ENCODE results near the gene ABCC3. TPM values are rescaled to one million over a fixed set of nuclear protein-coding genes. Genes with fewer than 3 reads are reported as not detected.

Gene ABCC3
- total RNA-seq, 4 donors from 2014 or later, result 2.0 to 18.7 (median 5.1) TPM

GRCh38 chr17:50675190-50675589, 40.5 kb downstream of the ABCC3 start:
- Histone ChIP-seq H3K36me3 (no peaks in the 10 kb centered on the region), H3K4me1 (no peaks in the 10 kb centered on the region), H3K4me3 (no peak overlapping the region), H3K27ac (no peak overlapping the region), H3K27me3 (no peaks in the 10 kb centered on the region), H3K9me3 (no peaks in the 10 kb centered on the region)
- WGBS, 2 donors (ENCODE audit: low coverage in 1 of 2), result 67 to 76% methylated on average over 1 to 2 of the region's 3 CpGs
- TF ChIP-seq EP300 (IDR thresholded peaks at IDR 0.05) (no peak), POLR2A (IDR thresholded peaks at IDR 0.05) (no peak), POLR2AphosphoS5 (IDR thresholded peaks at IDR 0.05) (no peak), CTCF (IDR thresholded peaks at IDR 0.05) (no peak)
- ATAC-seq, result no peak

- ATAC-seq, result no peak
- Histone ChIP-seq H3K27me3 (no peaks in the 10 kb centered on the region), H3K9me3 (no peaks in the 10 kb centered on the region), H3K36me3 (no peaks in the 10 kb centered on the region), H3K27ac (no peak overlapping the region), H3K4me3 (no peak overlapping the region), H3K4me1 (peaks cover 0 to 1% (median 0%) of the 10 kb centered on the region in 3 donors)
- no peak for TF ChIP-seq CTCF (IDR thresholded peaks at IDR 0.05)
- TF ChIP-seq POLR2AphosphoS5 (IDR thresholded peaks at IDR 0.05), result no peak
- no peak for TF ChIP-seq POLR2A (IDR thresholded peaks at IDR 0.05)
- no peak for TF ChIP-seq EP300 (IDR thresholded peaks at IDR 0.05)
- 100% methylated on average over 1 of the region's 7 CpGs for WGBS, 2 donors (ENCODE audit: low coverage in 1 of 2)
These were observed 40.9 kb downstream of the ABCC3 start for GRCh38 chr17:50675627-50676026.

GRCh38 chr17:50676065-50676975, 41.6 kb downstream of the ABCC3 start:
- H3K4me1 ChIP-seq, result peaks cover 0 to 8% (median 3%) of the 10 kb centered on the region in 3 donors
- H3K9me3 ChIP-seq, result no peaks in the 10 kb centered on the region
- no peak overlapping the region for H3K27ac ChIP-seq
- WGBS, 2 donors (ENCODE audit: low coverage in 1 of 2), result 98% methylated on average over 19 of the region's 24 CpGs; no CpG with 5 or more reads in 1 of the 2 donors
- TF ChIP-seq EP300 (IDR thresholded peaks at IDR 0.05) (no peak), CTCF (IDR thresholded peaks at IDR 0.05) (no peak), POLR2A (IDR thresholded peaks at IDR 0.05) (no peak), POLR2AphosphoS5 (IDR thresholded peaks at IDR 0.05) (no peak)
- no peak for ATAC-seq
- no peaks in the 10 kb centered on the region for H3K36me3 ChIP-seq
- no peak overlapping the region for H3K4me3 ChIP-seq
- H3K27me3 ChIP-seq, result no peaks in the 10 kb centered on the region

- 73% methylated on average over 4 of the region's 12 CpGs; no CpG with 5 or more reads in 1 of the 2 donors for WGBS, 2 donors (ENCODE audit: low coverage in 1 of 2)
- no peak overlapping the region for H3K27ac ChIP-seq
- no peak for ATAC-seq
- TF ChIP-seq POLR2A (IDR thresholded peaks at IDR 0.05) (no peak), POLR2AphosphoS5 (IDR thresholded peaks at IDR 0.05) (no peak), CTCF (IDR thresholded peaks at IDR 0.05) (no peak), EP300 (IDR thresholded peaks at IDR 0.05) (no peak)
- H3K4me3 ChIP-seq, result no peak overlapping the region
- no peaks in the 10 kb centered on the region for H3K9me3 ChIP-seq
- H3K36me3 ChIP-seq, result no peaks in the 10 kb centered on the region
- H3K27me3 ChIP-seq, result no peaks in the 10 kb centered on the region
- H3K4me1 ChIP-seq, result peaks cover 0 to 16% (median 7%) of the 10 kb centered on the region in 3 donors
These were observed 43.2 kb downstream of the ABCC3 start for GRCh38 chr17:50677851-50678375.
